ENCODE results near the gene MON1A.
"Not testable (repeated sequence)": the region's sequence is repeated elsewhere in the genome, so short reads cannot be mapped to it uniquely, and the experiment has no call there.

Gene MON1A

GRCh38 chr3:49929291-49930167 lies at the start of gene MON1A:
Gene MON1A, minus strand, starts transcription at chr3:49929811. Its CDS starts 16,465 bp downstream, at chr3:49913346.
- peak; percentile 62 to 76 for DNase-seq

- DNase-seq: no peak
These were observed 47.3 kb upstream of the MON1A start for GRCh38 chr3:49976942-49977341.

GRCh38 chr3:49972656-49973055 lies 43.0 kb upstream of the MON1A start:
- DNase-seq: no peak

- DNase-seq: no peak
These were observed 38.7 kb upstream of the MON1A start for GRCh38 chr3:49968346-49968745.

- DNase-seq: no peak
These were observed 37.7 kb upstream of the MON1A start for GRCh38 chr3:49967291-49967690.

- no peak for DNase-seq
These were observed 36.8 kb upstream of the MON1A start for GRCh38 chr3:49966233-49966942.

GRCh38 chr3:49955636-49956035 lies 26.0 kb upstream of the MON1A start:
- no peak for DNase-seq

GRCh38 chr3:49952924-49953323 lies 23.3 kb upstream of the MON1A start:
- no peak for DNase-seq

- DNase-seq: no peak
These were observed 13.0 kb upstream of the MON1A start for GRCh38 chr3:49942651-49943050.

GRCh38 chr3:49940667-49941249 lies 11.1 kb upstream of the MON1A start:
- no peak for DNase-seq

- peak; percentile 92 for DNase-seq
These were observed 10.5 kb upstream of the MON1A start, which contains the start of gene RBM6 for GRCh38 chr3:49939858-49940666. Gene RBM6, plus strand, starts transcription at chr3:49940150. Its CDS starts 22,492 bp downstream, at chr3:49962642.

GRCh38 chr3:49937090-49937489 lies 7.5 kb upstream of the MON1A start:
- DNase-seq: no peak

- not testable (repeated sequence) for DNase-seq
These were observed 2.7 kb upstream of the MON1A start for GRCh38 chr3:49932281-49932680.

GRCh38 chr3:49930922-49931321 lies 1.3 kb upstream of the MON1A start:
- peak in 1 of 2 experiments; percentile 2 for DNase-seq

- no peak for DNase-seq
These were observed 618 bp upstream of the MON1A start for GRCh38 chr3:49930168-49930690.

- no peak for DNase-seq
These were observed 1.1 kb downstream of the MON1A start for GRCh38 chr3:49928481-49929017.

GRCh38 chr3:49927798-49928197 lies 1.8 kb downstream of the MON1A start:
- no peak for DNase-seq

GRCh38 chr3:49926117-49926728 lies 3.4 kb downstream of the MON1A start:
- DNase-seq: no peak

- no peak for DNase-seq
These were observed 4.1 kb downstream of the MON1A start for GRCh38 chr3:49925485-49925884.

- no peak for DNase-seq
These were observed 4.9 kb downstream of the MON1A start for GRCh38 chr3:49924683-49925082.

GRCh38 chr3:49917806-49918590 lies 11.6 kb downstream of the MON1A start:
- not testable (repeated sequence) for DNase-seq

Data from NCI-H446 (cell line).